Cortex of kidney (tissue), 1 donor: ENCODE results near the gene ICE2.

Experiments used
- DNase-seq: peaks from one replicate; lab custom pipeline; 2025; lab: John Stamatoyannopoulos, UW

ICE2 gene

GRCh38 chr15:60369696-60370095 lies 109.2 kb downstream of the ICE2 start:
- no peak for DNase-seq
